GM12872 (cell line): ENCODE results near the gene UBALD1.

Source experiments
- TF ChIP-seq, protein P1 (sequence below): IDR thresholded peaks from 3 replicates; pipeline ENCODE4 v1.5.1; 2011; ENCODE audit warnings: low read depth, mild to moderate bottlenecking, low read length, moderate library complexity; ENCODE audit not compliant: insufficient read depth

Gene UBALD1

DNA sequence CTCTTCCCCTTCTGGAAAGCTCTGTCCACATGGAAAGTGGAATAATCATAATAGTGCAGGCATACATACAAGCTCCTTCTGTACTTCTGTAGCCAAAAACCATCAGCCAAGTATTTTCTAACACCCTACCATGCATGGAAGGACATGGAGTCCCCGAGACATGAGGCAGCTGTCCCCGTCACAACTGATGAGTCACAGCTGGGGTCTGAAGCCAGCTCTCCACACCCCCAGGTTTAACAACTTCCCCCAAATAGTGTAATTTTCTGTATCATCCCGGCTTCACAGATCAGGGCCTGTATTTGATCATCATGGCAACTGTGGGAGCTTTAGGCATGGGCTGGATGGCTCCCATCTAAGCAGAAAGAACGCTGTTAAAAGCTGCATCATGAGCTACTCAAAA is 42.0 kb downstream of the UBALD1 start:
- TF ChIP-seq, protein P1, sequence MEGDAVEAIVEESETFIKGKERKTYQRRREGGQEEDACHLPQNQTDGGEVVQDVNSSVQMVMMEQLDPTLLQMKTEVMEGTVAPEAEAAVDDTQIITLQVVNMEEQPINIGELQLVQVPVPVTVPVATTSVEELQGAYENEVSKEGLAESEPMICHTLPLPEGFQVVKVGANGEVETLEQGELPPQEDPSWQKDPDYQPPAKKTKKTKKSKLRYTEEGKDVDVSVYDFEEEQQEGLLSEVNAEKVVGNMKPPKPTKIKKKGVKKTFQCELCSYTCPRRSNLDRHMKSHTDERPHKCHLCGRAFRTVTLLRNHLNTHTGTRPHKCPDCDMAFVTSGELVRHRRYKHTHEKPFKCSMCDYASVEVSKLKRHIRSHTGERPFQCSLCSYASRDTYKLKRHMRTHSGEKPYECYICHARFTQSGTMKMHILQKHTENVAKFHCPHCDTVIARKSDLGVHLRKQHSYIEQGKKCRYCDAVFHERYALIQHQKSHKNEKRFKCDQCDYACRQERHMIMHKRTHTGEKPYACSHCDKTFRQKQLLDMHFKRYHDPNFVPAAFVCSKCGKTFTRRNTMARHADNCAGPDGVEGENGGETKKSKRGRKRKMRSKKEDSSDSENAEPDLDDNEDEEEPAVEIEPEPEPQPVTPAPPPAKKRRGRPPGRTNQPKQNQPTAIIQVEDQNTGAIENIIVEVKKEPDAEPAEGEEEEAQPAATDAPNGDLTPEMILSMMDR, result no peak

GRCh38 chr16:4570688-4571321 is 43.9 kb downstream of the UBALD1 start:
- TF ChIP-seq, protein P1, result no peak

GRCh38 chr16:4570086-4570485 is 44.6 kb downstream of the UBALD1 start:
- TF ChIP-seq, protein P1, result no peak

DNA sequence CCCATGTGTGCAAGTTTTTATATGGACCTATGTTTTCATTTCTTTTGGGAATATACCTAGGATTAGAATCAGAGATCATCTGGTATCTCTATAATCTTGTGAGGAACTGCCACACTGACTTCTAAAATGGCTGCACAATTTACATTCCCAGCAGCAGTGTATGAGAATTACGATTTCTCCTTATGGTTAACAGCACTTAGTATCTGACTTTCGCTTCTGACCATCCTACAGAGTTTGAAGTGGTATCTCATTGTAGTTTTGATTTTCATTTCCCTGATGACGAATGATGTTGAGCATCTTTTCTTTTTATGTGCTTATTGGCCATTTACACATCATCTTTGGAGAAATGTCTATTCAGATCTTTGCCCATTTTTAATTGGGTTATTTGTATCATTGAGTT is 48.5 kb downstream of the UBALD1 start:
- TF ChIP-seq, protein P1, result no peak

DNA sequence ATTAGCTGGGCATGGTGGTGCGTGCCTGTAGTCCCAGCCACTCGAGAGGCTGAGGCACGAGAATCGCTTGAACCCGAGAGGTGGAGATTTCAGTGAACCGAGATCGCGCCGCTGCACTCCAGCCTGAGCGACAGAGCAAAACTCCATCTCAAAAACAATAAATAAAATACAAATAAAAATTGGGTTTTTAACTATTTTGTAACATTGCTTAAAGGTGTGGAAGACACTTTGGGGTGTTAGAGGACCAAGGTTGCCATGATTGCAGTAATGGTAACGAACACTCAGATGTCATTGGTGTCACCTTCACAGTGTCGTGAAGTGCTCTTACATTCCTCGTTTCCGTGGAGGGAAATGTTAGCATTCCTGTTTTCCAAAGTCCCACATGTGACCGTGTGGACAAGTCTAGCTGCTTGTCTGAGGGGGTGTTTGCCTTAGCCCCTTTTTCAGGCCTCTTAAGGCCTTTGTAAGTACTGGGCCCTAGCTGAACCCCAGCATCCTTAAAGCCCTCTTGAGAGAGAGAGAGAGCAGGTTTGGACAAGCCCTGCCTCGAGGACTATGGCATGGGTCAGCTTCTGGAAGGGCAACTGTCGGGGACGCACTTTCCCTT is 49.9 kb downstream of the UBALD1 start:
- TF ChIP-seq, protein P1, result no peak

DNA sequence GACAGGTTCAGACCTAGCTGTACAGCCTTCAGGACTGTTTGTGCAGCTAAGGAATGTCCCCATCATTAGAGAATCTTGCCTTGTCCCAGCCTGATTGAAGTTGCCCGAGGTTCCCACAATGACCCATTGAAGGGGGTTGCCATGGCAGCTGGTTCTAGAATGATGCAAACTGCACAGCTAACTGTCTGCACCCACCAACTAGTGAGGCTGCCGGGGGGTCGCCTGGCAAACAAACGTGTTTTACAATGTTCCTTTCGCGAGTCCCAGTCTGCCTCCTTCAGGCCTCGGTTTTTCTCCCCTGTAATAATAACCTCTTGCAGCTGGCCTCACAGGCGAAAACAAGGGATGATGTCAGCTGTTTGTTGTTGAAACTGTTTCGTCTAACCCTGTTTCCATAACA is 53.1 kb downstream of the UBALD1 start:
- TF ChIP-seq, protein P1, result no peak
